H54 (cell line): Measurements from ENCODE around the gene APOBEC2.

Experiments used
- DNase-seq: peaks from one replicate; pipeline ENCODE4 v3.0.0; 2011; ENCODE audit warnings: low spot score, mixed read lengths; ENCODE audit not compliant: insufficient read length
- FAIRE-seq: peaks from 3 replicates; lab custom pipeline; 2011; peaks lifted over from hg19 to GRCh38; lab: Jason Lieb, UNC
- POLR2A ChIP-seq: IDR thresholded peaks from 2 replicates; pipeline ENCODE4 v1.6.1; 2011; ENCODE audit warnings: low read depth, mild to moderate bottlenecking, low read length

Gene APOBEC2

DNA sequence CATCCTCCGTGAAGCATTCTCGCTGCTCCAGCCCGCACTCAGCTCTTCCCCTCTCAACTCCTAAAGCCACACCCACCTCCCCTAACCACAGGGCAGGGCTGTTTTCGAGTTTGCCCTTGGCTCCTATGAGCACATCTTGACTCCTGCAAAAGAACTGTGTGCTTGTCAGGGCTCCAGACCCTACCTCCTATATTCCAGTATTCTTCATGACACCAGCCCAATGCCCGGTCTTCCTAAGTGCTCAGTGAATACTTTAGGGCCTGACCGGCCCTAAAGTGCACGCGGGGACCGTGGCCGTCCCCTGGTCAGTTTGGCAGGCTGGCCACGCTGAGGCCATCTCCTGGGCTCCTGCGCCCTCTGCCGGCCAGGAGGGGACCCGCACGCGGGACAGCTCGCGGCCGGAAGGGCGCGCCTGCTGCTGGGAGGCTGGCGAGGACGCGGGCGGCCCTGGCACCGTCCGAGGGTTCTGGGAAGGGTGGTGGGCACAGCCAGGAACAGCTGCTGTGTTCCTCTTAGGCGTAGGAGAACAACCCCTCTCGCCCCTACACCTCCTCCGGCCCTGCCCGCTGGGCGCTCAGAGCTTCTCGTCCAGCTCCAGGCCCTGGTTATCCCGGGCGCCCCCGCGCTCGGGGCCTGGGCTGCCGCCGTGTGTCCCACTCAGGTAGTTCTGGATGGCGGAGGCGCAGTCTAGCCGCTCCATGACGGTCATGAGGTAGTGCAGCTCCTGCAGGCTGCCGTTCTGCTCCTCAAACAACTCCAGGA lies 25.0 kb upstream of the APOBEC2 start:
- DNase-seq, result peak; percentile 90
- no peak for TF ChIP-seq POLR2A
- no peak for FAIRE-seq

DNA sequence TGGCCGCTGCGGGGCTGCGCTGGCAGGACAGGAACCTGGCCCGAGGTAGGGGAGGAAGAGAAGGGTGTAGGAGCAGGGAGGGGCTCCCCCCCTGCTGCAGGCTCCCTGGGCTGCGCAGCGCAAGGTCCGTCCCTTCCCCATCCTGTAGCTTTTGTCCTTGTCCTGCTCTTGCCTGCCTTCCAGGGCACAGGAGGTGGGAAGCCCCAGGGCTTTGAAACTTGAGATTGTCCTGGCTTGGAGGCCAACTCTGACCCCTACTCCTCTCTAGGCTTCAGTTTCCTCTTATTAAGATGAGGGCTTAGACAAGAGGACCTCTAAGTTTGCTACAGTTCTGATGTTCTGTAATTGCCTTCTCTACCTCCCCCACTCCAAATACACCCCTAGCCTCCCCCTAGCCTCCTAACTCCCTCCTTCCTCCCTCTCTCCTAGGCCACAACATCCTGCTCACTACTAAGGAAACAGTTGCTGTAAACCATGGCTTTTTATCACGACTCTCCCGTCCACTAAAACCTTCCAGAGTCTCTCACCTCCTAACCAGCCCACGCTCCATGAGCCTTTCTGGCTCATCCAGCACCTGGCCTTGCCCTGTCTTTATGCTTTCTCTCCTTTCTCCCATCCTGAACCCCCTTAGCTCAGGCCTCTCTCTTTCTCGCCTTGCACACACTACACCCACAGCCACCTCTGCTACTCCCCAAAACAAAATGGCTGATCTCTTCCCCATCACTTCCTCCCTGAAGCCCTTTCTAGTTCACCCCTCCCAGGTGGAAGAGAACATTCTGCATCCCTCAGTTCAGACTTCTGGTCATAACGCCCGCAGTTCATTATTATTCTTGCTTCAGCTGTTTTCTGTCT lies 24.2 kb upstream of the APOBEC2 start:
- no peak for FAIRE-seq
- DNase-seq, result no peak

DNA sequence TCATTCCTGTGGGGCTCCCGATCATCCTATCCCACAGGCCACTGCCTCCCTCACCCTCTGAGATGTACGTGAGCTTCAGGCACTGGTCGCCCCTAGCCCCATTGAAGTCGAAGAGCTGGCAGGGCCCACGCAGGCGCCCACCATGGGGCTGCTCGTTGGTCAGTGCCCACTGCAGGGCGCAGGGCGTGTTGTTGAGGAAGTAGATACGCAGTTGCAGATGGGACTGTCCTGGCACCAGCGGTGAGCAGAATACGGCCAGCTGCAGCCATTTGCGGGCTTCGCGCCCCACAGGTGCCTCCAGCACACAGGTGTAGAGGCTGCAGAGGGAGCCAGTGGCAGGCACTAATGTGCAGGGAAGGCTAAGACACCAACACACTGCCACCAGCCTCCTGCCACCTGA lies 20.2 kb upstream of the APOBEC2 start:
- no peak for TF ChIP-seq POLR2A
- FAIRE-seq (no peak), DNase-seq (no peak)

More for the DNA sequence above, 24.2 kb upstream of the APOBEC2 start:
- TF ChIP-seq POLR2A, result no peak

DNA sequence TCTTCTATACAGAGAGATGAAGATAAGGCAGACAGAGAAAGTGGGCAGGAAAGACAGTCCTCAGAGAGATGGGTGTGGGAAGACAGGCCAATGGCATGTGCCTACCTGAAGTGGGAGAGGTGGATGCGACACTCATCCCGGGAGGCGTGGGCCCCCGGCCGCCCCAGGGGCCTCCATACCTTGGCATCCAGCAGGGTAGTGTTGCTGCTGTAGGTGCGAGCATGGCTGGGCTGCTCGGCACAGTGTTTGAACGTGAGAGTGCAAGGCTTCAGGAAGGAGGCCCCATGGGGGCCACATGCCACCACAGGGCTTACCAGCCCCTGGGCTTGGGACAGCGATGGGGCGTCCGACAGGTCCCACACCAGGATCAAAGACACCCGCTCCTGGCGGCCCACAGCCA lies 19.2 kb upstream of the APOBEC2 start:
- FAIRE-seq (no peak), DNase-seq (no peak)
- TF ChIP-seq POLR2A, result no peak

DNA sequence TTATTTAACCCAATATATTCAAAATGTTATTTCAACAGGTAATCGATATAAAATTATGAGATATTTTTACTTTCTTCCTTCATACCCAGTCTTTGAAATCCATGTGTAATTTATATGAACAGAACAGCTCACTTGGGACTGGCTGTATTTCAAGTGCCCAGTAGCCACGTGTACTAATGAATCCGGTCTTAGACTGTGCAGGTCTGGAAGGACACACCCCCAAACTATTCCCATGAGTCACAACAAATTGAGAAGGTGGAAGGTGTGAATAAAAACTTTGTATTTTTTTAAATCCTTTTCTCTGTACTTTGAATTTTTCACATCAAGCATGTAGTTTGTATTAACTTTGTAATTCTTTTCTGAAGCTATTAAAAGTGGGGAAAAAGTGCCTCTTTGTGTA lies 16.8 kb upstream of the APOBEC2 start:
- FAIRE-seq, result no peak
- DNase-seq, result no peak
- no peak for TF ChIP-seq POLR2A

DNA sequence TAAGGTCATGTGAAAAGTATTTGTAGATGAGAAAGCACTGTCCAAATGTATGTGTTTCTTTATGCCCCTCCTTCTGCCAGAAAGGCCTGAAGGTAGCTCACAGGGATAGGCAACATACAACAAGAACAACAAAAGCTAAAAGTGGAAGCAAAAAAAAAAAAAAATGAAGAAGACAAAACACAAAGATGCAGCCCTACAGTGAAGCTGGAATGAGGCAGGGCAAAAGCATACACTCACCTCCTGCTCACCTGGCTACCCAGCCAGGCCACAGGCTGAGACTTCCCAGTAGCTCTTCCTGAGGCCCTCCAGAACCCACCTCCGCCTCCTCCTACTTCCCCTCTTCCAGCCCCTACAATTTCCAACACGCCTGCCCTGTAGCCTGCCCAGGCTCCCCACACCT lies 16.4 kb upstream of the APOBEC2 start:
- TF ChIP-seq POLR2A, result no peak
- DNase-seq (no peak), FAIRE-seq (no peak)

DNA sequence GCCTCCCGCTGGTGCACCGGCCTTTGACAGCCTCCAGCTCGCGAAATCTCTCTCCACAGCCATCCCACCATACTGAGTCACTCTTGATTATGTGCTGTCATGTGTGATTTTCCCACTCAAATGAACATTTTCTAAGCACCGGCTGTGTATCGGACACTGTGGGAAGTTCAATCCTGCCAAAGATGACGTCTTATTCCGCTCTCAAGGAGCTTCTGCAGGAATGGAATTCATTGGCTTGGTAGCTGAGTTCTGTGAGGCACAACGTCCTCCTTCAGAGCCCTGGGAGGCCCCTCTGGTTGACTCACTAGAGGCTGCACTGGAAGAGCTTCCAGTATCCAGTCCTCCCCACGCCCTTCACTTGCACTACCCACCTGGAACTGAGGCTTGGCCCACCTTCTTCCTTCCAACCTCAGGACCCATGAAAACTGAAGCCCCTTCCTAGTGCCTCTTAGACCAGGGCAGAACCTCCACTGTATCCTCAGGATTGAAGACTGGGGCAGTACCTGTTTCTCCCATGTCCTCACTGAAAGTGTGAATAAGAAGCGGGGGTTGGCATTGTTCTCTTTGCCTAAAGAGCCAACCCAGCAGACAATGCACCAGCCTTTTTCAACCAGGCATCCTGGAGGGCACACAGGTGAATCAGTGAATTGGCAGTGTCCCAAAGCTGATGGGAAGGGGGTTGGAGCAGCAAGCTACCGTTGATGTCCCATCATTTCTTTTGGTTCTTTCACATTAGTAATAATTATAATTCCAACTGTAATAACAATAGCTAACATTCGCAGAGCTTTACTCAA lies 15.7 kb upstream of the APOBEC2 start:
- FAIRE-seq (no peak), DNase-seq (no peak)
- TF ChIP-seq POLR2A, result no peak

DNA sequence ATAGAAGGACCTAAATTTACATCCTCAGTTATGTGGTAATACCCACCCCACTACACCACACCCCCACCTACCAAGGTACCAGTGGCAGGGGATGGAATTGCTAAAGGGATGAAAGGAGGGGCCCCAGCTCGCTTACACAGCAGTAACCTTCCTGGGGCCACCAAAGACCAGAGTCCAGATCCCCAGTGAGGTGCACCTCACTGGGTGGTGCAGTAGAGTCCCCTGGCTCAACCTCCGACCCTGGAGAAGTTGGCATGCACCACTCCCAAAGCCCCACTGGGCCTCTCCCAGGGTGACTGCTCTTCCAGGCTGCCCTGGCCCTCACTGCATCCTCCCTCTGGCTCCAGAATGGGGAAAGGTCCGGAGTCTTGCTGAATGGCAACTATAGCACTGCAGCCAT lies 14.8 kb upstream of the APOBEC2 start:
- no peak for TF ChIP-seq POLR2A
- FAIRE-seq (no peak), DNase-seq (no peak)

DNA sequence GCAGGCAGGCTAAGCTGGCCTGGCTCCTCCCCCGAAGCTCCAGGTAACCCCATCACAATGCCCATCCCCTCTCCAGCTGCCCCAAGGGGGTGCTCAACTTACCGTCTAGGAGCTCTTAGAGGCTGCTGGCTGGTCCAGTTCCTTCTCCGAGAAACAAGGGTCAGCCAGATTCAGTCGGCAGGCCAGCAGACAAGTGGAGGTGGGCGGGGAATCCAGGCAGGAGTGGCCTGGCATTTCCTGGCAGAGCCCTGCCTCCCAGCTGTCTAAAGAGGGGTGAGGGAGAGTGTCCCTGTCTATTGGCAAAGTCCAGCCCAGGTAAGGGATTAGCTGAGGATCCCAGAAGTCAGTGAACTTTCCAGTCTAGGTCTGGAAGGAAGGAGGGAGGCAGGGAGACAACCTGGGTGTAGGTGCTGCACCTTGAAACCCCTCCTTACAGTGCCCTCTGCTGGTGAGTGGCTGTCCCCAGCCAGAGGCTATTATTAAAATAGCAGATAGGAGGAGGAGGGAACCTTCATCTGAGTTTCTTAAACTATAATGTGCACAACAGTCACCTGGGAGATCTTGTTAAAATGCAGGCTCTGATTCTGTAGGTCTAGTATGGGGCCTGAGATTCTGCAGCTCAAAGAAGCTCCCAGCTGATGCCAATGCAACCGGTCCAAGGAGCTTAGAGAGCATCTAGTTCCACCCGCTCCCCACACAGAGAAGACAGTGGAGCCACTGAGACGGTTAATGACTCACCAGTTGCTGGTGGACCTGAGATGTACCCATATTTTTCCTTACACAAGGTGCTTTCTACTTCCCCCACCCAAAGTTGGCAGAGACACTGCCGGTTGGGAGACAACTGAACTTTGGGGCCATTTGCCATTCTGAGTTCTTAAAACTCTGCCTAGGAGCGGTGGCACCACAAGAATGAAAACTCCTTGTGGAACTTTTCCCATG lies 13.7 kb upstream of the APOBEC2 start, which contains the start of gene UNC5CL:
Gene UNC5CL (minus strand): TSS at position 162 of the 939 bp plus-strand sequence. CDS start 4,147 bp downstream, outside the sequence.
- FAIRE-seq, result no peak
- TF ChIP-seq POLR2A, result no peak
- peak; percentile 60 for DNase-seq

DNA sequence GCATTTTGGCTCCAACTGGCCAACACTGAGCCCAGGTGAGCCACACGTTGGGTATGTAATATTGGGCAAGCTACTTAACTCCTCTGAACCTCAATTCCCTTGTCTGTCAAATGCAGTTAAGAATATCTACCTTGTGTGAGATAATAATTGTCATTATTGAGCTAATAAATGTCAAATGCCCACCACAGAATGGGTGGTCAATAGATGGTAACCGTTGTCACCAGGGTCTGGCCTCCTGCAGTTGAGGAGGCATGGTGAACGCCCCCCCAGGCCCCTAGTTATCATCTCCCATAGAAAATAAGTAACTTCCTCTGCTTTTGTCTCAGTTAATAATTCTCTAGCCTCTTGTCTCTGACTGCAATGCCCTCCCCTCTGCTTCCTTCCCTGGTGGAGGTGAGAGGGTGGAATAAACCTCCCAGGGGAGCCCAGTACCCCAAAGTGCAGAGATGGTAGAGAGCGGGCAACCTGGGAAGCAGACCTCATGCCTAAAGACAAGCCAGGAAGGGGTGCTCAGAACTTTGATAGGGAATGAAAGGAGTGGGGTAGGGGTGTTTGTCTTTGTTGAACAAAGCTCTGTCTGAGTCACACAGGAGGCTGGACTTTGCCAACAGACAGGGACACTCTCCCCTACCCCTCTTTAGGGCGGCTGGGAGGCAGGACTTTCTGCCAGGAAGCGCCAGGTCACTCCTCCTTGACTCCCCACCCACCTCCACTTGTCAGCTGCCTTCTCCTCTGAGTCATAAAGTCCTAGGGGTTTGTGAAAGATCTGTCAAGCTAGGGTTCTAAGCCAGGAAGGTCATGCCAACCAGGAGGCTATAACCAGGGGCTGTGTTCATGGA lies 12.7 kb upstream of the APOBEC2 start:
- DNase-seq (peak; percentile 60), FAIRE-seq (no peak)
- no peak for TF ChIP-seq POLR2A

DNA sequence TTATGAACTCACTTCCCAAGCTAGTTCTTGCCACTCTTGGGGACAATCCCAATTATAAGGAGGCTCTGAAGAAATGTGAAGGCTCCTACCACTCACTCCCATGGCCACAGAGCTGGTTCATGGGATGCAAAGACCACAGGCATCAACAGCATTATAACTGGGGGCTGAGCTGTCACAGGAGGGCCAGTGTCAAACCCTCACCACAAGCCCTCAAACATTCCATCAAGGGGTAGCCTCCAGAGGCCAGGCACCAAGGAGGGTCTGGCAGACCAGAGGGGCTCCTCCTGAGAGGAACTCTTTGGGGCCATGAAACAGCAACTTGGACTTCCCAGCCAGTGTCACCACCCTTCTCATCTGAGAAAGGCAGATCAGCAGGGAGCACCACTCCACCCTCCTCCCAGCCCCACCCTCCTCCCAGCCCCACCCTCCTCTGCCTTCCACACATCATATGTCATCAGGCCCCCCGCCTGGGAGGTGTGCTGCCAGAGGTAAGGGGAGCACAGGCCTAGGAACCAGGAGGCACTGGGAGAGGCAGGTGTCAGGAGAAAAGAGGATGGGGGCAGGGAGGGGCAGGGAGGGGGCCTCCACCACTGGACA lies 12.0 kb upstream of the APOBEC2 start:
- TF ChIP-seq POLR2A, result no peak
- no peak for DNase-seq
- no peak for FAIRE-seq
